Stimulated activated CD4-positive, alpha-beta T cell treated with anti-CD3 and anti-CD28 coated beads, TNF-alpha, amount 100 ng/mL, for 48 hours (primary cell): Measurements from ENCODE around the gene TMEM250.

Experiments used
- DNase-seq, 3 donors: peaks; one replicate each; pipeline ENCODE4 v3.0.0-alpha.2; 2020; ENCODE audit warnings: low read depth in 3 of 3

TMEM250 gene

GRCh38 chr9:136147890-136148714, 29.4 kb upstream of the TMEM250 start:
- no peak for DNase-seq

GRCh38 chr9:136147038-136147889, 28.6 kb upstream of the TMEM250 start:
- no peak for DNase-seq

- no peak for DNase-seq
These were observed 27.7 kb upstream of the TMEM250 start for GRCh38 chr9:136146126-136147037.

- DNase-seq: no peak
These were observed 26.9 kb upstream of the TMEM250 start for GRCh38 chr9:136145580-136145979.

GRCh38 chr9:136144450-136144849, 25.8 kb upstream of the TMEM250 start:
- DNase-seq: no peak

- no peak for DNase-seq
These were observed 24.7 kb upstream of the TMEM250 start for GRCh38 chr9:136143215-136144001.

- DNase-seq: no peak
These were observed 24.2 kb upstream of the TMEM250 start for GRCh38 chr9:136142859-136143214.

GRCh38 chr9:136142414-136142796, 23.7 kb upstream of the TMEM250 start:
- DNase-seq: no peak

GRCh38 chr9:136141682-136142413, 23.2 kb upstream of the TMEM250 start:
- DNase-seq: no peak

GRCh38 chr9:136140966-136141365, 22.3 kb upstream of the TMEM250 start:
- no peak for DNase-seq

- DNase-seq: no peak
These were observed 21.4 kb upstream of the TMEM250 start for GRCh38 chr9:136140046-136140445.

- DNase-seq: no peak
These were observed 19.9 kb upstream of the TMEM250 start for GRCh38 chr9:136138566-136138965.

GRCh38 chr9:136137321-136138265, 18.9 kb upstream of the TMEM250 start:
- DNase-seq: no peak

- DNase-seq: no peak
These were observed 17.7 kb upstream of the TMEM250 start for GRCh38 chr9:136136127-136136925.

- DNase-seq: no peak
These were observed 16.9 kb upstream of the TMEM250 start for GRCh38 chr9:136135326-136136126.

GRCh38 chr9:136133959-136134484, 15.3 kb upstream of the TMEM250 start:
- no peak for DNase-seq

- no peak for DNase-seq
These were observed 14.7 kb upstream of the TMEM250 start for GRCh38 chr9:136133191-136133958.
